ENCODE results near the gene MCAT. TPM values are rescaled to one million over a fixed set of nuclear protein-coding genes. Genes with fewer than 3 reads are reported as not detected.

The MCAT gene
- total RNA-seq, 1 donor from 2014 or later = 12.7 TPM

- Mint-ChIP-seq H3K4me3 (ENCODE audit: unreplicated experiment) (no peak overlapping the region), H3K36me3 (ENCODE audit: unreplicated experiment) (no peaks in the 10 kb centered on the region), H3K27ac (ENCODE audit: unreplicated experiment) (no peak overlapping the region), H3K4me1 (ENCODE audit: low read depth, unreplicated experiment) (peaks cover 4% of the 10 kb centered on the region), H3K27me3 (ENCODE audit: unreplicated experiment) (peaks cover 10% of the 10 kb centered on the region), H3K9me3 (ENCODE audit: unreplicated experiment) (peaks cover 3% of the 10 kb centered on the region)
- no peak for DNase-seq
- TF ChIP-seq, protein P1, sequence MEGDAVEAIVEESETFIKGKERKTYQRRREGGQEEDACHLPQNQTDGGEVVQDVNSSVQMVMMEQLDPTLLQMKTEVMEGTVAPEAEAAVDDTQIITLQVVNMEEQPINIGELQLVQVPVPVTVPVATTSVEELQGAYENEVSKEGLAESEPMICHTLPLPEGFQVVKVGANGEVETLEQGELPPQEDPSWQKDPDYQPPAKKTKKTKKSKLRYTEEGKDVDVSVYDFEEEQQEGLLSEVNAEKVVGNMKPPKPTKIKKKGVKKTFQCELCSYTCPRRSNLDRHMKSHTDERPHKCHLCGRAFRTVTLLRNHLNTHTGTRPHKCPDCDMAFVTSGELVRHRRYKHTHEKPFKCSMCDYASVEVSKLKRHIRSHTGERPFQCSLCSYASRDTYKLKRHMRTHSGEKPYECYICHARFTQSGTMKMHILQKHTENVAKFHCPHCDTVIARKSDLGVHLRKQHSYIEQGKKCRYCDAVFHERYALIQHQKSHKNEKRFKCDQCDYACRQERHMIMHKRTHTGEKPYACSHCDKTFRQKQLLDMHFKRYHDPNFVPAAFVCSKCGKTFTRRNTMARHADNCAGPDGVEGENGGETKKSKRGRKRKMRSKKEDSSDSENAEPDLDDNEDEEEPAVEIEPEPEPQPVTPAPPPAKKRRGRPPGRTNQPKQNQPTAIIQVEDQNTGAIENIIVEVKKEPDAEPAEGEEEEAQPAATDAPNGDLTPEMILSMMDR (IDR thresholded peaks at IDR 0.05; ENCODE audit: partially characterized antibody, unreplicated experiment) = no peak
Measured at GRCh38 chr22:43163241-43163795, 20.1 kb upstream of the MCAT start.

- peak overlapping the region; percentile 17 for H3K27ac Mint-ChIP-seq (ENCODE audit: unreplicated experiment)
- DNase-seq = no peak
- H3K4me1 Mint-ChIP-seq (ENCODE audit: low read depth, unreplicated experiment) = peaks cover 4% of the 10 kb centered on the region
- TF ChIP-seq, protein P1 (IDR thresholded peaks at IDR 0.05; ENCODE audit: partially characterized antibody, unreplicated experiment) = no peak
- H3K36me3 Mint-ChIP-seq (ENCODE audit: unreplicated experiment) = no peaks in the 10 kb centered on the region
- peaks cover 10% of the 10 kb centered on the region for H3K27me3 Mint-ChIP-seq (ENCODE audit: unreplicated experiment)
- no peak overlapping the region for H3K4me3 Mint-ChIP-seq (ENCODE audit: unreplicated experiment)
- H3K9me3 Mint-ChIP-seq (ENCODE audit: unreplicated experiment) = peaks cover 3% of the 10 kb centered on the region
Measured at GRCh38 chr22:43162412-43163150, 19.4 kb upstream of the MCAT start.

DNA sequence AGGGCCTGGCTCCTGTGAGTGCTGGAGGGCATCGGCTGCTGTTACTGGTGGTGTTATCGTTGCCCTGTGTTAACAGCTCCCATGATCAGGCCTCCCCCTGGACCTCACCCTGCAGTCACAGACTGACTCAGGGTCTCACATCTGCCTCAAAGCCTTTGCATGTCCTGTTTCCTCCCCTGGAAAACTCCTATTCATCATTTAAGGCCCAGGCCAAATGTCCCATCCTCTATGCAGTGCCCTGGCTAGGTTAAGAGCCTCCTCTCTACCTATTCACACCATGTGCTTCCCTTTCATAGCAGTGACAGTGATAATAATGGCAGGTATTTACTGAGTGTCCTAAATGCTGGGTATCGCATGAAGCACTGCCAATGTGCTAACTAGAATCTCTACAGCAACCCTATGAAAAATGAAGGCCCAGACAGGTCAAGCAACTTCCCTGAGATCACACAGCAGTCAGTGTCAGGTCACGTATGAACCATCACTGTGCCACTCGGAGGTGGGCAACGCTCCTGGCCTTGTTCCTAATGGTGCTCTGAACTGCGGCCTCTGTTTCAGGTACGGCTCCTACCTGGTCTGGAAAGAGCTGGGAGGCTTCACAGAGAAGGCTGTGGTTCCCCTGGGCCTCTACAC, 17.4 kb upstream of the MCAT start:
- Mint-ChIP-seq H3K9me3 (ENCODE audit: unreplicated experiment) (peaks cover 3% of the 10 kb centered on the region), H3K4me3 (ENCODE audit: unreplicated experiment) (no peak overlapping the region), H3K4me1 (ENCODE audit: low read depth, unreplicated experiment) (peaks cover 4% of the 10 kb centered on the region), H3K27ac (ENCODE audit: unreplicated experiment) (no peak overlapping the region), H3K36me3 (ENCODE audit: unreplicated experiment) (no peaks in the 10 kb centered on the region), H3K27me3 (ENCODE audit: unreplicated experiment) (peaks cover 11% of the 10 kb centered on the region)
- DNase-seq = no peak
- TF ChIP-seq, protein P1 (IDR thresholded peaks at IDR 0.05; ENCODE audit: partially characterized antibody, unreplicated experiment) = no peak

DNA sequence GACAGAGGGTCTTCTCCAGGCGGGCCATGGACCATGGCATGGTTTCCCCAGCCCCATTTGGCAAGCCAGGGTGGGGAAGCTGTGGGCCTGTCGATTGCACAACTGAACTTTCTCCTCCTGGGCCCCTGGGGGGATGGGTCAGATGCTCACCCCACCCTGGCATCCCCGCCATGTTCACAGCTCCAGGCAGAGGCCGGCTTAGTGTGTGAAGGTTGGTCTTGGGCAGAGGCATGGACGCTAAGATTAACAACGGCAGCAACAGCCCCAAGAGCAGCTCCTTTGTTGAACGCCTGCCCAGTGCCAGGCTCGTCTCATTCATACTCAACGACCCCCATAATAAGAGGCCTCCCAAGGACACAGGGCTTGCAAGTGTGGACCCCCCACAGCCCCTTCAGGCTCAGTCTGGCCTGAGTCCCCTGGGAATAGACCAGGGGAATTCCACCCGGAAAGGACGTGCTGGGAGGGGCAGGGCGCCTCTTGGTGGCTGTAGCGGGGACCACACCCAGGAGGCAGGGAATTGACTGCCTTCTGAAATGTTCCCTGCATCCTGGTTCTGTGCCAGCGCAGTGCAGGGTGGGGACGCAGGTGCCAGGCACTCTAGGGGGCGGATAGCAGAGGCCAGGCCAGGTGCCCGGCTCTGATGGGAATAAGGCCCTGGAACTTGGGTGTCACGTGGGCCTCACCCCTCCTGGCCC, 16.4 kb upstream of the MCAT start:
- TF ChIP-seq, protein P1 (IDR thresholded peaks at IDR 0.05; ENCODE audit: partially characterized antibody, unreplicated experiment) = peak; percentile 52
- peaks cover 3% of the 10 kb centered on the region for H3K9me3 Mint-ChIP-seq (ENCODE audit: unreplicated experiment)
- peaks cover 4% of the 10 kb centered on the region for H3K4me1 Mint-ChIP-seq (ENCODE audit: low read depth, unreplicated experiment)
- peak; percentile 53 for DNase-seq
- no peak overlapping the region for H3K4me3 Mint-ChIP-seq (ENCODE audit: unreplicated experiment)
- H3K27me3 Mint-ChIP-seq (ENCODE audit: unreplicated experiment) = peaks cover 9% of the 10 kb centered on the region
- no peaks in the 10 kb centered on the region for H3K36me3 Mint-ChIP-seq (ENCODE audit: unreplicated experiment)
- H3K27ac Mint-ChIP-seq (ENCODE audit: unreplicated experiment) = no peak overlapping the region
